HG03159 (cell line): ENCODE results near the gene MYH11.
"Not testable (repeated sequence)": the region's sequence is repeated elsewhere in the genome, so short reads cannot be mapped to it uniquely, and the experiment has no call there.

Source experiments
- ATAC-seq: cut with Tn5 transposase; IDR thresholded peaks from one replicate; pipeline ENCODE4 v1.9.1; 2021; ENCODE audit warnings: mild to moderate bottlenecking, moderate library complexity; ENCODE audit not compliant: unreplicated experiment

Gene MYH11

GRCh38 chr16:15726715-15727114, 130.1 kb downstream of the MYH11 start:
- no peak for ATAC-seq

GRCh38 chr16:15725641-15726240, 131.1 kb downstream of the MYH11 start:
- ATAC-seq: no peak

DNA sequence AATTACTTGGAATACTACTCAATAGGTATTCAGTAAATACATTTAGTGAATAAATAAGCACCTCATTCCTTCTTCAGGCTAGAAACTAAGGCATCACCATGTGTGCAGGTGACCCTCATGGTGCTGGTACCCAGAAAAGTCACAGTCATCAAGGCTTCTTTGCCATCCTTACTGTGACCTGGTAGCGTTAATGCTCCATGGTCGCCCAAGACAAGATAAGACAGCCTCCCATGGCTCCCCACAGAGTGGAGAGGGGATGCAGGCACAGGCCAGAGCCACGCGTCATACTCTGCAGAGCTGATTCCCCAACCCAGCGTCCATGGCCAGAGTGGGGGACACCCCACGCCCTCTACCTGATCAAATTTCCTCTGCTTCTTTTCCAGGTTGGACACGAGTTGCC, 133.0 kb downstream of the MYH11 start:
- ATAC-seq: no peak

DNA sequence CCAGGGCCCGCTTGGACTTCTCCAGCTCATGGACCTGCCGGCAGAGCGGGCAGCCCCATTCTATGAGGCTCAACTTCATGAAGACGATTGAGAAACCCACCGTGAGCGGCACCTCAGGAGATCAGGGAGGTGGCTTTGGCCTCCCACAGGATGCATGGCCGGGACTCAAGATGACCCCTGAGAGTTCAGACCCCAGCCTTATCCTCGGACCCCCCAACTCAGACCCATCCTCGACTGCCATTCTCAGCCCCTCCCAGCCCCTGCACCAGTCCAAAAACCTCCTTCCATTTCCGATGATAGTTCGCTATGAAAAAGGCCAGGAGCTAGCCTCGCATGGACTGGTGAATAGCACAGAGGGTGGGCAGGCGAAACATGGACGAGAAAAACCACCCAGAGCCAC, 135.8 kb downstream of the MYH11 start:
- no peak for ATAC-seq

DNA sequence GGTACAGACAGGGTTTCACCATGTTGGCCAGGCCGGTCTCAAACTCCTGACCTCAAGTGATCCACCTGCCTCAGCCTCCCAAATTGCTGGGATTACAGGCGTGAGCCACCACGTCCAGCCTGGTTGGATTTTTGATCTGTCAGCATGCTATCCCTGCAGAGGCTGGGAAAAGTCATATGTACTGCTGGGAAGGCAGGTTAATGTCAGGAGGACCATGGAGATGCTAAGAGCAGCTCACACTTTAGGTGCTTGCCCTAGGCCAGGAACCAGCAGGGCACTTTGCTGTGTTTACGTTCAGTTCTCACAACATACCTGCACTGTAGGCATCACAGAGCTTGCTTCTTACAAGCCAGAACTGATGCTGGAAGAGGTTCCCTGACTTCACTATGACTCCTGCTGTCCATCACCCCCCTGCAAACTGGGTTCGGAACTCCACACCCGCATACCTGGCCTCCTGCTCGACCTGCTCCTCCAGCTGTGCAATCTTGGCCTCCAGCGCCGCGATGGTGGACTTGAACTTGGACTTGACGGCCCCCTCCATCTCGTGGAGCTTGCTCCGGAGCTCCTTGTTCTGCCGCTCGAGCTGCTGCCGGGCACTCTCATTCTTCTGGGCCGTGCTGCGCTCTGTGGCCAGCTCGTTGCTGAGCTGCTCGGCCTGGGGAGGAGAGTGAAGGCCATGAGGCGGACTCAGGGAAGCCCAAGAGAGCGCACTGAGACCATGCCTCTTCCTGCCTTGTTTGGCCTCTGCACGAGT, 140.0 kb downstream of the MYH11 start:
- ATAC-seq: no peak

- no peak for ATAC-seq
Observed at GRCh38 chr16:15715221-15715620, 141.6 kb downstream of the MYH11 start.

- ATAC-seq: no peak
Observed at GRCh38 chr16:15714393-15715172, 142.2 kb downstream of the MYH11 start.

DNA sequence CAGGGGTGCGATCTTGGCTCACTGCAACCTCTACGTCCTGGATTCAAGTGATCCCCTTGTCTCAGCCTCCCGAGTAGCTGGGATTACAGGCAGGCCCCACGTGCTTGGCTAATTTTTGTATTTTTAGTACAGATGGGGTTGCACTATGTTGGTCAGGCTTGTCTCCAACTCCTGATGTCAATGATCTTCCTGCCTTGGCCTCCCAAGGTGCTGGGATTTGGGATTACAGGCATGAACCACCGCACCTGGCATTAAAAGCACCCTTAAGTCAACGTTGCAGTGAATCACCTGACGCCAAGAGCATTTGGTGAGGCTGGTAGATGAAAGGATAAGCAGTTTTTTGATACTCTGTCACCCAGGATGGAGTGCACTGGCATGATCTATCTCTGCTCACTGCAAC, 147.8 kb downstream of the MYH11 start:
- ATAC-seq: no peak

GRCh38 chr16:15708096-15708495, 148.7 kb downstream of the MYH11 start:
- ATAC-seq: no peak

DNA sequence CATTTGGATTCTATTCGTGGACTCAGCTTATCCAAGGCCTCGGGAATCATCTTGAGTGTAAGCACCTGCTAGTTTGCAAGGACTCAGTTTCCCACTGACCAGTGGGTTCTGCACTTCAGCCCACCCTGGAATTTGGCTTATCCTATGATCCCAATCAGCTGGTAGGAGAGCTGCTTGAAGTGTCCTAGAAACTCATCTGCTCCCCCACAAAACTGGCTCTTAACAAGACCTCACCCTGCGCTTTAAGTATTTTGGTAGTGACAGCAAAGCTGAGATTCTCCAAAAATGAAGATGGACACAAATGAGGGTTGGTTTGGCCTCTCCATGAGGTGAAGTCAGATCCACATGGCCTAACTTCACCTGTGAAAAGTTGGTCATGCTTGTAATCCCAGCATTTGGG, 149.5 kb downstream of the MYH11 start:
- no peak for ATAC-seq

DNA sequence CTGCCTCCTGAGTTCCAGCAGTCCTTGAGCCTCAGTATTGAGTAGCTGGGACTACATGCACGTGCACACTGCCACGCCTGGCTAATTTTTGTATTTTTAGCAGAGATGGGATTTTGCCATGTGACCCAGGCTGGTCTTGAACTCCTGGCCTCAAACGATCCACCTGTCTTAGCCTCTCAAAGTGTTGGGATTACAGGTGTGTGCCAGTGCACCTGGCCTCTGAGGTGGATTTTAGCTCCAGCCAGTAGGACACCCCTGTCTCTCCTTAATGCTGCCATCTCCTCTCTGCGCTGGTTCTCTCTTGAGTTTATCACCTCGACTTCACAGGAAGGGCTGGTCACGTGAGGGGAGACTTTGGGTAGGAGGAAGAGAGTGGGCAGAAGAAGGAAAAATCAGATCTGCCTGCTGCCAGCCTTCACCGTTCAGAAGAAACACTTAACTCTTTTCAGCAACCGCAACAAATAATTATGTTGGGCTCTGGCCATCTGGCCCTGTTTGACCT, 151.7 kb downstream of the MYH11 start:
- ATAC-seq: no peak

- ATAC-seq: no peak
Observed at GRCh38 chr16:15704545-15704987, 152.3 kb downstream of the MYH11 start.

DNA sequence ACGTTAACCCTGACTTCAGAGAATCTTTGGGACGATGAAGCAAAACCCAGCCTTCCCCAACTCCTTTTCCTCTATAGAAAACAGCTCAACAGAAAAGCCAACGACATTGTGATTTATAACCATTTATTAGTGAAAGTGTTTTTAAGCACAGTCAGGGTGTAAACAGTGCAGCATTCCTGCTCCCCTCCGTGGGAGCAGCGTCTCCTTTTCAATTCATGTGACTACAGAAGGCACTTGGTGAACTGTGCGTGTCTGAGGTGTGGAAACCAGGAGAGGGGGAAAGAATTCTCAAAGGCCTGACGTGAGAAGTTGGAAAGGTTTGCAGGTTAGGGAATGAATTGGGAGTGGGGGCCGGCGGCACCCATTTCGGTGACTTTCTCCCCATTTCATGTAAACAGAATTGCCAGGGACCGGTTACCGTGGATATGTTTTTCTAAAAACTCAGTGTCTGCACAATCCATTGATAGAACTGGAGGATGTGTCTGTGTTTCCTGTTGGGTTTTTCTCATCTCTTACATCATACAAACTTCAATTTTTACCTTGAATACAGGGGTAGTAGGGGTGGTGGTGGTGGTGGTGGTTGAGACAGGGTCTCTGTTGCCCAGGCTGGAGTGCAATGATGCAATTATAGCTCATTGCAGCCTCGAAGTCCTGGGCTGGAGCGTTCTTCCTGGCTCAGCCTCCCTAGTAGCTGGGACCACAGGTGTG, 153.6 kb downstream of the MYH11 start:
- ATAC-seq: no peak

DNA sequence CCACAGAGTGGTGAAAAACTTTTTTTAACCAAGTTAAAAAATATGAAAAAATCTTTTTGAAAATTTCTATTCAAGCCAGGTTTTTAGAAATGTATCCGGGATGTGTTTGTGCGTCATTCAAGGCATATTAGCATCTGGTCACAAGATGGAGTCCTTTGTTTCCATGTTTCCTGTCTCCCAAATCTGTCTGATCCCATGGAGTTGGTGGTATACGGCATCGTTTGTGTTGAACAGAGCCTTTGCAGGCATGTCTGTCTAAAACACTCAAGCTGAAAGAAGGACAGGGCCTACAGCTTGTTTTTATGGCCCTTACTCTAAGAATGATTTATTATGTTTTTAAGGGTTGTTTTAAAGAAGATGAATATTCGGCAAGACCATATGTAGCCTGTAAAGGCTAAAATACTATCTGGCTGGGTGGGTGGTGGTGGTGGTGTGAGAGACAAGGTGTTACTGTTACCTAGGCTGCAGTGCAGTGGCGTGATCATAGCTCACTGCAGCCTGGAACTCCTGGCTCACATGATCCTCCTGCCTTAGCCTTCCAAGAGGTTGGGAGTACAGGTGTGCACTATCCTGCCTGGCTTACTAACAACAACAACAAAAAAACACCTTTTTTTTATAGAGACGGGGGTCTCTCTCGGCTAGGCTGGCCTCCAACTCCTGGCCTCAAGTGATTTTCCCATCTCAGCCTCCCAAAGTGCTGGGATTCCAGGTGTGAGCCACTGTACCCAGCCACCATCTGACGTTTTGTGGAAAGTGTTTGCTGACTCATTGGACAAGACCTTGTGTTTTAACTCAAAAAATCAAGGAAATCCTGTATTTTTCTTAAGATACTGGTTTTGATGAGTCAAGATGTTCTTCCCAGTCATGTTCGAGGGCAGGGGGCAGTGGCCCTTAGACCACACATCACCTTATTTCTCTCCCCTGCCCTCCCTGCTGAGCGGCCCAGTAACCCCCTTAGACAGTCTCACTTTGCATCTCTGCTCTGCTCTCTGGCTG, 154.6 kb downstream of the MYH11 start:
- ATAC-seq: no peak

DNA sequence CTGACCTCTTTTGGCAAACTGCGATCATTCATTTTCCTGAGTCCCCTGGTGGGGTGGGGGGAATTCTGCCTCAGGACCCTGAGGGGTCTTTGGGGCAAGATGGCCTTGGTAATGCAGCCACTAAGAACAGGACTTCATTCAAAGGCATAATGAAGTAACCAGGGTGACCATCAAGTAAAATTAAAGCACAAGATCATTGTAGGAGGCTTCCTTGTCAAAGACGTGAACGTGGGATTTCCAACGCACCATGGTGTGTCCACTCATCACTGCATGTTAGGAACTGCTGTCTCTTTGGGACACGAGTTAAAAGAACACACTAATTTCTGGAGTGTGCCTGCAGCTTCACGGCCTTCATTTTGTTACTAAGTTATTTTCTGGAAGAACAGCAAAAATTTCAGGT, 155.5 kb downstream of the MYH11 start:
- no peak for ATAC-seq

DNA sequence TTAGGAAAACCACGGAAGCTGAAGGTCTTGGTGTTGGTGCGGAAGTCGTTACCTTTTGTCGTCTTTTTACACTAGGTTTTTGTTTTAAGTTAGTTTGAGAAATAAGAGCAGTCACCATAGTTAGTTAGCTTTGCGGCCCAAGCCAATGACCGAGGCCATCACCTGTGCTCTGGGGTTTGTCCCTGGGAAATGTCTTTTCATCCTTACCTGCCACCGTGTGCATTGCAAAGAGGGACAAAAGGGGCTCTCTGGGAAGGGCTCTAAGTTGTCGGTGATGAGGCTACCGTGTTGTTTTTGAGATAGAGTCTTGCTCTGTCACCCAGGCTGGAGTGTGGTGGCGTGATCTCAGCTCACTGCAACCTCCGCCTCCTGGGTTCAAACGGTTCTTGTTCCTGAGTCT, 157.0 kb downstream of the MYH11 start:
- no peak for ATAC-seq

DNA sequence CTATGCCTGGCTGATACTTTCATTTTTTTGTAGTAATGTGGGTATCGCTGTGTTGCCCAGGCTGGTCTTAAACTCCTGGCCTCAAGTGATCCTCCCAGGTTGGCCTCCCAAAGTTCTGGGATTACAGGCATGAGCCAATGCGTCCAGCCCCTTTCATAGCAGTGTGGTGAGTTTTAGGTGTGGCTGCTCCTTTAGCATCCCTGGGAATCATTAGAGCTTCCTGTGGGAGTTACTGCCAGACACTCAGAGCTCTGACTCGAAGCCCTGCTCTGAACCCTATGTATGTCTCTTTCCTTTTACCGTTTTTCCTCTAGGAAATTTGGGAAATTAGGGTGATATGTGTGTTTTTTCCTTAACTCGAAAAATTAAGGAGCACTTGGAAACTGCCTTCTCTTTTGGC, 162.3 kb downstream of the MYH11 start:
- no peak for ATAC-seq

- not testable (repeated sequence) for ATAC-seq
Observed at GRCh38 chr16:15692508-15692907, 164.3 kb downstream of the MYH11 start.

- no peak for ATAC-seq
Observed at GRCh38 chr16:15691046-15691445, 165.8 kb downstream of the MYH11 start.

DNA sequence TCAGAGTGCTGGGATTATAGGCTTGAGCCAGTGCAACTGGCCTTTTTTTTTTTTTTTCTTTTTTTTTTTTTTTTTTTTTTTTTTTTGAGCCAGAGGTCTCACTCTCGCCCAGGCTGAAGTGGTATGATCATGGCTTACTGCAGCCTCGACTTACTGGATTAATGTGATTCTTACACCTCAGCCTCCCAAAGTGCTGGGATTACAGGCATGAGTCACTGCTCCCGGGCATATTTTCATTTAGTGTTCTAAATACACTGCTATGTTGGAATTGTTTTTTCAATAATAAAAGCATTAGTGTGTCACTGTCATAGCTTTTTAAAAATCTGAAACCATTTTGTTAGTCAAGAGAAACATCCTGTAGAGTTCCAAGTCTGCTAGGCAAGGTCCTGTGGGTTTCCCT, 166.5 kb downstream of the MYH11 start:
- no peak for ATAC-seq
